ENCODE results near the gene PTCRA. TPM values are rescaled to one million over a fixed set of nuclear protein-coding genes. Genes with fewer than 3 reads are reported as not detected.

PTCRA gene
- total RNA-seq, 1 experiment from 2014 or later = not detected

- Histone ChIP-seq H3K79me2 (ENCODE audit: low read length) (peaks cover 11% of the 10 kb centered on the region), H3K36me3 (ENCODE audit: low read depth, low read length) (no peaks in the 10 kb centered on the region), H3K9ac (ENCODE audit: low read length) (no peak overlapping the region), H3K9me2 (replicated peaks; ENCODE audit: low read length) (no peaks in the 10 kb centered on the region), H4K20me1 (ENCODE audit: low read length) (no peaks in the 10 kb centered on the region), H3F3A (ENCODE audit: low read length, unreplicated experiment) (no peaks in the 10 kb centered on the region), H3K27me3 (ENCODE audit: low read length) (no peaks in the 10 kb centered on the region), H2AFZ (ENCODE audit: low read length) (no peak overlapping the region), H3K9me3 (ENCODE audit: low read length) (no peaks in the 10 kb centered on the region), H3K4me2 (ENCODE audit: low read length) (no peak overlapping the region), H3K4me1 (ENCODE audit: insufficient read depth, low read length) (peaks cover 7% of the 10 kb centered on the region; the same call in 1 of the 2 replicates), H3K27ac (ENCODE audit: low read length) (no peak overlapping the region), H3K4me3 (ENCODE audit: low read length) (no peak overlapping the region)
- CTCF ChIA-PET = no interaction called here
- POLR2A ChIA-PET (ENCODE audit: unreplicated experiment) = no interaction called here
- TF ChIP-seq EZH2phosphoT487 (IDR thresholded peaks at IDR 0.05; ENCODE audit: borderline replicate concordance, low read length) (no peak), CTCF (conservative IDR thresholded peaks at IDR 0.05; ENCODE audit: low read depth, low read length) (no peak), EZH2 (IDR thresholded peaks at IDR 0.05; ENCODE audit: low read length, unreplicated experiment) (no peak)
- BruUV-seq (replicated peaks) = no TSS peak
- no peak; the same call in 1 of the 2 replicates for ATAC-seq
- no peak for DNase-seq
- intact Hi-C loops (cut with micrococcal nuclease) = no loop called here
Observed at GRCh38 chr6:42971746-42972327, 56.0 kb downstream of the PTCRA start.

GRCh38 chr6:42973926-42974325, 58.1 kb downstream of the PTCRA start:
- no peak overlapping the region for H3K4me2 ChIP-seq (ENCODE audit: low read length)
- intact Hi-C loops (cut with micrococcal nuclease) = no loop called here
- H2AFZ ChIP-seq (ENCODE audit: low read length) = no peak overlapping the region
- no peak overlapping the region for H3K27ac ChIP-seq (ENCODE audit: low read length)
- H3K9me3 ChIP-seq (ENCODE audit: low read length) = no peaks in the 10 kb centered on the region
- H4K20me1 ChIP-seq (ENCODE audit: low read length) = no peaks in the 10 kb centered on the region
- no peak overlapping the region for H3K4me3 ChIP-seq (ENCODE audit: low read length)
- CTCF ChIA-PET = no interaction called here
- no peaks in the 10 kb centered on the region for H3K9me2 ChIP-seq (replicated peaks; ENCODE audit: low read length)
- H3K4me1 ChIP-seq (ENCODE audit: insufficient read depth, low read length) = peaks cover 11% of the 10 kb centered on the region
- ATAC-seq (no peak), DNase-seq (no peak)
- TF ChIP-seq CTCF (conservative IDR thresholded peaks at IDR 0.05; ENCODE audit: low read depth, low read length) (no peak), EZH2phosphoT487 (IDR thresholded peaks at IDR 0.05; ENCODE audit: borderline replicate concordance, low read length) (no peak), EZH2 (IDR thresholded peaks at IDR 0.05; ENCODE audit: low read length, unreplicated experiment) (no peak)
- H3K9ac ChIP-seq (ENCODE audit: low read length) = no peak overlapping the region
- peaks cover 32% of the 10 kb centered on the region for H3K79me2 ChIP-seq (ENCODE audit: low read length)
- H3F3A ChIP-seq (ENCODE audit: low read length, unreplicated experiment) = no peaks in the 10 kb centered on the region
- no peaks in the 10 kb centered on the region for H3K36me3 ChIP-seq (ENCODE audit: low read depth, low read length)
- POLR2A ChIA-PET (ENCODE audit: unreplicated experiment) = no interaction called here
- H3K27me3 ChIP-seq (ENCODE audit: low read length) = no peaks in the 10 kb centered on the region
- BruUV-seq (replicated peaks) = no TSS peak

- Histone ChIP-seq H2AFZ (ENCODE audit: low read length) (no peak overlapping the region), H3K4me3 (ENCODE audit: low read length) (no peak overlapping the region), H4K20me1 (ENCODE audit: low read length) (no peaks in the 10 kb centered on the region), H3K4me2 (ENCODE audit: low read length) (no peak overlapping the region), H3K36me3 (ENCODE audit: low read depth, low read length) (no peaks in the 10 kb centered on the region), H3K9me2 (replicated peaks; ENCODE audit: low read length) (no peaks in the 10 kb centered on the region), H3K79me2 (ENCODE audit: low read length) (peaks cover 42% of the 10 kb centered on the region), H3K9ac (ENCODE audit: low read length) (no peak overlapping the region), H3K27me3 (ENCODE audit: low read length) (no peaks in the 10 kb centered on the region), H3K9me3 (ENCODE audit: low read length) (no peaks in the 10 kb centered on the region), H3K27ac (ENCODE audit: low read length) (no peak overlapping the region), H3F3A (ENCODE audit: low read length, unreplicated experiment) (no peaks in the 10 kb centered on the region), H3K4me1 (ENCODE audit: insufficient read depth, low read length) (peaks cover 20% of the 10 kb centered on the region)
- intact Hi-C loops (cut with micrococcal nuclease) = no loop called here
- BruUV-seq (replicated peaks) = no TSS peak
- DNase-seq (no peak), ATAC-seq (no peak)
- ChIA-PET CTCF (no interaction called here), POLR2A (ENCODE audit: unreplicated experiment) (no interaction called here)
- no peak for TF ChIP-seq EZH2phosphoT487 (IDR thresholded peaks at IDR 0.05; ENCODE audit: borderline replicate concordance, low read length)
- no peak for TF ChIP-seq EZH2 (IDR thresholded peaks at IDR 0.05; ENCODE audit: low read length, unreplicated experiment)
- TF ChIP-seq CTCF (conservative IDR thresholded peaks at IDR 0.05; ENCODE audit: low read depth, low read length) = no peak
Observed at GRCh38 chr6:42974919-42975505, 59.2 kb downstream of the PTCRA start.

Measured in PC-3 (cell line).